Panc1 (cell line): ENCODE data around the gene PIGV. TPM values are rescaled to one million over a fixed set of nuclear protein-coding genes. Genes with fewer than 3 reads are reported as not detected.

ENCODE experiments used
- ATAC-seq: fragments of 200-7000 bp; cut with Tn5 transposase; 2 replicates; pipeline ENCODE4 v1.9.1; 2020; ENCODE audit warnings: mild to moderate bottlenecking, moderate library complexity
- BruUV-seq: library from RNA; stranded (reverse); fragments of 400-500 nt; replicated peaks from 2 replicates; lab custom pipeline; 2021; lab: Mats Ljungman, UMichigan
- CTCF ChIA-PET: fragments of 300-600 bp; sonication (Branson Sonifier 250); formaldehyde crosslinking; loops from one replicate; lab custom pipeline; 2022; ENCODE audit warnings: antibody characterized with exemption; lab: Charles Lee
- POLR2A ChIA-PET: fragments of 300-600 bp; sonication (Branson Sonifier 250); formaldehyde crosslinking; loops from one replicate; lab custom pipeline; 2022; ENCODE audit warnings: antibody characterized with exemption; lab: Charles Lee
- DNase-seq: peaks from one replicate; pipeline ENCODE4 v3.0.0-alpha.2; 2010; ENCODE audit warnings: low read depth, low spot score
- H3K27ac ChIP-seq: 2 replicates; pipeline ENCODE4 v1.5.1; 2011; ENCODE audit warnings: mild to moderate bottlenecking, low read length, inconsistent platforms
- H3K27me3 ChIP-seq: fragments of 200-500 bp; sonication (Bioruptor generic); 2 replicates; pipeline ENCODE4 v1.6.0; 2014; ENCODE audit warnings: low read length, inconsistent platforms; ENCODE audit not compliant: control insufficient read depth, insufficient read depth
- H3K36me3 ChIP-seq: fragments of 200-500 bp; sonication (Bioruptor generic); 2 replicates; pipeline ENCODE4 v1.5.1; 2014; ENCODE audit warnings: inconsistent platforms, mild to moderate bottlenecking, low read length, moderate library complexity; ENCODE audit not compliant: control insufficient read depth, insufficient read depth
- H3K4me1 ChIP-seq: 2 replicates; pipeline ENCODE4 v1.5.1; 2011; ENCODE audit warnings: inconsistent platforms, mild to moderate bottlenecking, low read length, moderate library complexity; ENCODE audit not compliant: control insufficient read depth, insufficient read depth
- H3K4me3 ChIP-seq, 2 experiments: 2 replicates each; pipeline ENCODE4 v1.5.1; 2011 to 2012; ENCODE audit warnings: low read depth in 2 of 2, low read length in 2 of 2, mild to moderate bottlenecking in 2 of 2, inconsistent platforms in 1 of 2, moderate library complexity in 1 of 2
- H3K9me3 ChIP-seq: fragments of 200-500 bp; sonication (Bioruptor generic); 2 replicates; pipeline ENCODE4 v1.5.1; 2014; ENCODE audit warnings: low read depth, mild to moderate bottlenecking, inconsistent platforms, low read length, moderate library complexity; ENCODE audit not compliant: control insufficient read depth, insufficient read depth
- CTCF ChIP-seq: fragments of 450-650 bp; IDR thresholded peaks from 2 replicates; pipeline ENCODE4 v1.5.1; 2017; ENCODE audit warnings: mild to moderate bottlenecking
- POLR2AphosphoS5 ChIP-seq: IDR thresholded peaks from 2 replicates; pipeline ENCODE4 v1.6.1; 2012; ENCODE audit warnings: mild to moderate bottlenecking, low read depth, low read length, moderate library complexity
- REST ChIP-seq, 2 experiments: IDR thresholded peaks; 2 replicates each; pipeline ENCODE4 v1.6.1; 2011 to 2012; ENCODE audit warnings: low read depth in 2 of 2, control low read depth in 1 of 2, low read length in 1 of 2, mild to moderate bottlenecking in 1 of 2, moderate library complexity in 1 of 2; ENCODE audit not compliant: insufficient read depth in 1 of 2
- SIN3A ChIP-seq: IDR thresholded peaks from 2 replicates; pipeline ENCODE4 v1.6.1; 2012; ENCODE audit warnings: low read depth, mild to moderate bottlenecking, low read length, moderate library complexity, borderline replicate concordance; ENCODE audit not compliant: insufficient read depth
- TCF7L2 ChIP-seq: IDR thresholded peaks from 2 replicates; pipeline ENCODE4 v1.6.1; 2011; ENCODE audit warnings: mild to moderate bottlenecking, low read depth, low read length, inconsistent platforms
- in situ Hi-C: cut with HindIII; loops from 2 replicates; pipeline ENCODE4 v1.10.0; 2016; ENCODE audit warnings: low sequenced_read_pairs, low pct_unique_long_range_greater_than_20kb
- intact Hi-C: fragments of 100-400 bp; cut with micrococcal nuclease; formaldehyde crosslinking; loops from one replicate; pipeline ENCODE4 v1.10.0; 2022; ENCODE audit not compliant: unreplicated experiment
- total RNA-seq: library from RNA; stranded (reverse); gene quantifications from one replicate; pipeline ENCODE4 v1.2.1, GENCODE V29; 2021; ENCODE audit not compliant: unreplicated experiment

The PIGV gene
- total RNA-seq, 1 experiment from 2014 or later, result 20.1 TPM

GRCh38 chr1:26740023-26740634 is 47.6 kb upstream of the PIGV start:
- ATAC-seq (no peak), DNase-seq (no peak)
- BruUV-seq, result TSS peak; percentile 36
- Histone ChIP-seq H3K27ac (no peak overlapping the region), H3K4me1 (peaks cover 9% of the 10 kb centered on the region), H3K36me3 (peaks cover 37% of the 10 kb centered on the region), H3K27me3 (no peaks in the 10 kb centered on the region), H3K4me3 (no peak overlapping the region), H3K9me3 (no peaks in the 10 kb centered on the region)
- TF ChIP-seq CTCF, result no peak
- TF ChIP-seq REST (IDR thresholded peaks at IDR 0.05; ENCODE audit: insufficient read depth in 1 of 2, low read depth in 2 of 2, low read length in 1 of 2), result no peak
- TF ChIP-seq TCF7L2, result no peak
- TF ChIP-seq SIN3A, result no peak
- TF ChIP-seq POLR2AphosphoS5, result no peak
- ChIA-PET CTCF (no interaction called here), POLR2A (no interaction called here)
- in situ Hi-C loops (no loop called here), intact Hi-C loops (no loop called here)

GRCh38 chr1:26740952-26741351 is 46.8 kb upstream of the PIGV start:
- no peaks in the 10 kb centered on the region for H3K27me3 ChIP-seq
- CTCF ChIA-PET, result no interaction called here
- in situ Hi-C loops (no loop called here), intact Hi-C loops (no loop called here)
- BruUV-seq, result no TSS peak
- no peak for ATAC-seq
- H3K9me3 ChIP-seq, result no peaks in the 10 kb centered on the region
- H3K36me3 ChIP-seq, result peaks cover 37% of the 10 kb centered on the region
- no peak for DNase-seq
- no peak overlapping the region for H3K27ac ChIP-seq
- TF ChIP-seq SIN3A, result no peak
- TF ChIP-seq TCF7L2, result no peak
- TF ChIP-seq POLR2AphosphoS5, result no peak
- no peak for TF ChIP-seq REST (IDR thresholded peaks at IDR 0.05; ENCODE audit: insufficient read depth in 1 of 2, low read depth in 2 of 2, low read length in 1 of 2)
- no peak for TF ChIP-seq CTCF
- POLR2A ChIA-PET, result no interaction called here
- peaks cover 9% of the 10 kb centered on the region for H3K4me1 ChIP-seq
- H3K4me3 ChIP-seq, result no peak overlapping the region
